Gastroesophageal sphincter (tissue), 4 donors: ENCODE results near the gene SERPING1. TPM values are rescaled to one million over a fixed set of nuclear protein-coding genes. Genes with fewer than 3 reads are reported as not detected.

Experiments used
- small RNA-seq, 4 donors: library from RNA; depleted of rRNA; stranded (forward); fragments of <200 nt; gene quantifications; one replicate each; pipeline ENCODE3, GENCODE V24; 2016
- total RNA-seq, 4 donors: library from RNA; depleted of rRNA; stranded (reverse); fragments of >200 nt; gene quantifications; one replicate each; pipeline ENCODE4 v1.1.0, GENCODE V29; 2016

SERPING1 gene
- total RNA-seq, 4 donors from 2014 or later, result 237 to 689 (median 443) TPM

Small RNA genes within 50 kb of the gene (small RNA-seq; reads per million reads assigned to genes)
- gene MIR130A, result 282 to 547 (median 374) reads per million in 4 donors

Other genes with a start within 250 kb of the SERPING1 start
- not detected for gene PRG3, start 216.5 kb upstream of the SERPING1 start, total RNA-seq
- not detected for gene PRG2, start 207.0 kb upstream of the SERPING1 start, total RNA-seq
- 10 to 100 TPM; 40.9 to 75.9 (median 60.0) TPM for gene SLC43A3, start 170.6 kb upstream of the SERPING1 start, total RNA-seq
- gene RTN4RL2, start 137.2 kb upstream of the SERPING1 start, total RNA-seq, result 1 to 10 TPM in 1 of 4 donors, under 1 TPM in 2, not detected in 1; 0.12 to 2.3 (median 0.27) TPM
- gene SLC43A1, start 82.0 kb upstream of the SERPING1 start, total RNA-seq, result 10 to 100 TPM; 14.8 to 36.6 (median 19.7) TPM
- gene TIMM10, start 66.9 kb upstream of the SERPING1 start, total RNA-seq, result 10 to 100 TPM; 23.5 to 29.0 (median 27.9) TPM
- not detected for gene SMTNL1, start 60.1 kb upstream of the SERPING1 start, total RNA-seq
- gene UBE2L6, start 30.0 kb upstream of the SERPING1 start, total RNA-seq, result 10 to 100 TPM; 15.3 to 34.6 (median 28.3) TPM
- gene YPEL4, start 52.2 kb downstream of the SERPING1 start, total RNA-seq, result 1 to 10 TPM; 1.2 to 3.3 (median 1.5) TPM
- gene CLP1, start 60.1 kb downstream of the SERPING1 start, total RNA-seq, result 10 to 100 TPM; 11.4 to 21.7 (median 16.6) TPM
- gene ZDHHC5, start 70.4 kb downstream of the SERPING1 start, total RNA-seq, result 10 to 100 TPM; 34.3 to 52.1 (median 45.8) TPM
- gene MED19, start 114.5 kb downstream of the SERPING1 start, total RNA-seq, result 10 to 100 TPM; 10.4 to 15.5 (median 12.5) TPM
- 10 to 100 TPM; 44.0 to 52.1 (median 50.0) TPM for gene TMX2, start 114.9 kb downstream of the SERPING1 start, total RNA-seq
- 100 to 1,000 TPM in 2 of 4 donors, 10 to 100 TPM in 2; 81.2 to 143 (median 97.0) TPM for gene SELENOH, start 143.8 kb downstream of the SERPING1 start, total RNA-seq
- not detected for gene BTBD18, start 154.1 kb downstream of the SERPING1 start, total RNA-seq
- gene CTNND1, start 164.1 kb downstream of the SERPING1 start, total RNA-seq, result 100 to 1,000 TPM in 1 of 4 donors, 10 to 100 TPM in 3; 87.6 to 123 (median 93.8) TPM